Ascending aorta (tissue), 2 donors: ENCODE measurements around the gene ITM2C. TPM values are rescaled to one million over a fixed set of nuclear protein-coding genes. Genes with fewer than 3 reads are reported as not detected.

Experiments used
- DNase-seq, 2 donors: peaks; one replicate each; pipeline ENCODE4 v3.0.0-alpha.2; 2019; ENCODE audit warnings: low spot score in 2 of 2
- H3K27ac ChIP-seq, 2 donors: fragments of 200-600 bp; sonication (generic); one replicate each; pipeline ENCODE4 v1.5.1; 2016 to 2017; ENCODE audit warnings: mild to moderate bottlenecking in 1 of 2
- H3K27me3 ChIP-seq: fragments of 200-600 bp; sonication (generic); one replicate; pipeline ENCODE4 v1.5.1; 2017
- H3K36me3 ChIP-seq, 2 donors: fragments of 200-600 bp; sonication (generic); one replicate each; pipeline ENCODE4 v1.5.1; 2016
- H3K4me1 ChIP-seq, 2 donors: fragments of 200-600 bp; sonication (generic); one replicate each; pipeline ENCODE4 v1.5.1; 2016 to 2017; ENCODE audit warnings: mild to moderate bottlenecking in 1 of 2
- H3K4me3 ChIP-seq, 2 donors: fragments of 200-600 bp; sonication (generic); one replicate each; pipeline ENCODE4 v1.5.1; 2016 to 2017; ENCODE audit warnings: mild to moderate bottlenecking in 1 of 2
- H3K9me3 ChIP-seq, 2 donors: fragments of 200-600 bp; sonication (generic); one replicate each; pipeline ENCODE4 v1.5.1; 2016
- intact Hi-C: fragments of 100-400 bp; cut with DNase I; formaldehyde crosslinking; loops from one replicate; pipeline ENCODE4 v1.15.1; 2023
- total RNA-seq: library from RNA; depleted of rRNA; stranded (reverse); fragments of >200 nt; gene quantifications from one replicate; pipeline ENCODE4 v1.1.0, GENCODE V29; 2016
- TF ChIP-seq, protein P1 (sequence below), 3 experiments: fragments of 200-600 bp in 2 of 3; fragments of 450-650 bp in 1 of 3; sonication (generic) in 2 of 3; IDR thresholded peaks; one replicate each; pipeline ENCODE4 v1.5.1; 2016 to 2019; ENCODE audit warnings: antibody characterized with exemption in 3 of 3, mild to moderate bottlenecking in 1 of 3, moderate library complexity in 1 of 3

Gene ITM2C
- total RNA-seq, 1 donor from 2014 or later, result 84.9 TPM

DNA sequence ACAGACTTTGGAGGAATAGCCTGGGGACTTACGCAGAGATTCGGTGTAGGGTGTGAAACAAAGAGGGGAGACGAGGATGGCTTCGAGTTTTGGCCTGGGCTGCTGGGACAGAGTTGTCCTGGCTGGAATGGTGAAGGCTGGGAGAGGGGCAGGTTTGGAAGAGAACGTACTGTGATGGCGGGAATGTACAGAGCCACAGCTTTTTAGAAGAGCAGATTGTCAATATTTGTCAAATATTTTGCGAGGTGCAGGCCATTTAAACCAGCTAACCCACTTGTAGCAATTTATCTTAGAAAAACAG lies 14.4 kb upstream of the ITM2C start:
- TF ChIP-seq, protein P1, sequence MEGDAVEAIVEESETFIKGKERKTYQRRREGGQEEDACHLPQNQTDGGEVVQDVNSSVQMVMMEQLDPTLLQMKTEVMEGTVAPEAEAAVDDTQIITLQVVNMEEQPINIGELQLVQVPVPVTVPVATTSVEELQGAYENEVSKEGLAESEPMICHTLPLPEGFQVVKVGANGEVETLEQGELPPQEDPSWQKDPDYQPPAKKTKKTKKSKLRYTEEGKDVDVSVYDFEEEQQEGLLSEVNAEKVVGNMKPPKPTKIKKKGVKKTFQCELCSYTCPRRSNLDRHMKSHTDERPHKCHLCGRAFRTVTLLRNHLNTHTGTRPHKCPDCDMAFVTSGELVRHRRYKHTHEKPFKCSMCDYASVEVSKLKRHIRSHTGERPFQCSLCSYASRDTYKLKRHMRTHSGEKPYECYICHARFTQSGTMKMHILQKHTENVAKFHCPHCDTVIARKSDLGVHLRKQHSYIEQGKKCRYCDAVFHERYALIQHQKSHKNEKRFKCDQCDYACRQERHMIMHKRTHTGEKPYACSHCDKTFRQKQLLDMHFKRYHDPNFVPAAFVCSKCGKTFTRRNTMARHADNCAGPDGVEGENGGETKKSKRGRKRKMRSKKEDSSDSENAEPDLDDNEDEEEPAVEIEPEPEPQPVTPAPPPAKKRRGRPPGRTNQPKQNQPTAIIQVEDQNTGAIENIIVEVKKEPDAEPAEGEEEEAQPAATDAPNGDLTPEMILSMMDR (IDR thresholded peaks at IDR 0.05), result no peak
- Histone ChIP-seq H3K36me3 (no peaks in the 10 kb centered on the region), H3K9me3 (no peaks in the 10 kb centered on the region), H3K27me3 (peaks cover 7% of the 10 kb centered on the region), H3K27ac (no peak overlapping the region), H3K4me1 (no peaks in the 10 kb centered on the region), H3K4me3 (no peak overlapping the region)
- no peak for DNase-seq
- intact Hi-C loops, result no loop called here

DNA sequence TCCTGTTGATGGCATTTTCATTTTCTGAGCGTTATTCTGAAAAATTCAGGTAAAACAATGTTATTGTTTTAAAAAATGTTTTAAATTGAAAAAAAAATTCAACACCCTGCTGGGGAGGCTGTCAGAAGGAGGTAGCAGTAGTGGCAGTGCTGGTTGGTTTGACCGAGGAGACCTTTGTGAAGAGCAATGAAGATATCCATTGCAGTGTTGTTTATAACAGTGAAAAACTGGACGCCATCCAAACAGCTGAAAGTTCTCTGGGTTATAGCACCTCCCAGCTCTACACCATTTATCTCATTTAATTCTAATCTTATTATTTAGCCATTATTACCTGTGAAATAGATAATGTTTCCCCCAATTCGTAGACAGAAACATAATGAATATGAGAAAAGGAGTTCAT lies 12.6 kb upstream of the ITM2C start:
- intact Hi-C loops, result no loop called here
- TF ChIP-seq, protein P1 (IDR thresholded peaks at IDR 0.05), result no peak
- Histone ChIP-seq H3K4me1 (no peaks in the 10 kb centered on the region), H3K36me3 (no peaks in the 10 kb centered on the region), H3K4me3 (no peak overlapping the region), H3K27ac (no peak overlapping the region), H3K27me3 (peaks cover 7% of the 10 kb centered on the region), H3K9me3 (no peaks in the 10 kb centered on the region)
- no peak for DNase-seq

DNA sequence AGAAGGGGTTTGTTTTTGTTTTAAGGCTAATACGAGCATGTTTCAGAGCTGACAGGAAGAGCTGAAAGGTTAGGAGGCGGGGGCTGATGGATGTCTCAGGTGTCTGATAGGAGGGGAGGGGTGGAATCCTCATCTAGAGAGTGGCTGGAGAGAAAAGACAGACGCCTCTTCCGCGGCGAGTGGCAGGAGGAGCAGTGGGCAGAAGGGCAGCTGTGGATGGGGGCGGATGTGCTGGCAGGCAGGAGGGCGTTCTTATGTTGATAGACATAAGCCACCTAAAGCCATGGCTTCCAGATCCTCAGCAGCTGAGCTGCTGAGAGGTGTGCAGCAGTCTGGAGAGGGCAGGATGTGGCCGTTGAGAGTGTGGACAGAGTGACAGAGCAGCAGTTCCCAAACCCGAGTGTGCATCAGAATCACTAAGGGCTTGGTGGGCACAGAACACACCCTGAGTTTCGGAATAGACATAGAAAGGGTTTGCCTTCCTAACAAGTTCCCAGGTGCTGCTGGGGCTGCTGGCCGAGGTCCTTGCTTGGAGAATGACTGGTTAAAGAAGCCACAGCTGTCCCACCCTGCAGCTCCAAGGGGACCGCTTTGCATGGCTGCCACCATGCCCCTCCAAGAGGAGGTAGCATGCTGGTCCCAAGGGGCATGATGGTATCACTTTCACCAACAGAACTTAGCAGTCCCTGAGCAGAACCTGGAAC lies 3.0 kb upstream of the ITM2C start:
- no peak overlapping the region for H3K4me3 ChIP-seq
- intact Hi-C loops, result no loop called here

DNA sequence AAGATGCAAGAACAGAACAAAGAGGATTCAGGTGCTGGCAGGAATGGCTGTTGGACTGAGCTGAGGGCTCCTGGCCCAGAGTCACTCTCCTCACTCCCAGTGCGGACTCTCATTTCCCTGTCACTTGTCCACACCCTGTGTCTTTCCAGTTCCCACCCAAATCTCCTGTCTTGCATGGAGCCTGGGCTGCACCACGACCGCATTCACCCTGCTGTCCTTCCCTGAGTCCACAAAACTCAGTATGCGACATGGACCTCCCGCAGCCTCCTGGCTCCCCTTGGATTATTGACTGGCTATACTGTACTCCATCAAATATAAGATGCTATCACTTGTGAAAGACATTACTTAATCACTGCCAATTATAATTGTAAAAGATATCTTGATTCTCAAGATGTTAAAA lies 2.5 kb upstream of the ITM2C start:
- Histone ChIP-seq H3K27me3 (no peaks in the 10 kb centered on the region), H3K4me1 (peaks cover 3 to 11% of the 10 kb centered on the region in 2 donors), H3K4me3 (no peak overlapping the region), H3K9me3 (no peaks in the 10 kb centered on the region), H3K36me3 (no peaks in the 10 kb centered on the region), H3K27ac (no peak overlapping the region)
- TF ChIP-seq, protein P1 (IDR thresholded peaks at IDR 0.05), result no peak
- intact Hi-C loops, result no loop called here
- DNase-seq, result no peak

More for the DNA sequence above, 3.0 kb upstream of the ITM2C start:
- Histone ChIP-seq H3K36me3 (no peaks in the 10 kb centered on the region), H3K9me3 (no peaks in the 10 kb centered on the region), H3K27ac (no peak overlapping the region), H3K27me3 (no peaks in the 10 kb centered on the region), H3K4me1 (peaks cover 3 to 11% of the 10 kb centered on the region in 2 donors)
- DNase-seq, result no peak
- TF ChIP-seq, protein P1 (IDR thresholded peaks at IDR 0.05), result no peak

DNA sequence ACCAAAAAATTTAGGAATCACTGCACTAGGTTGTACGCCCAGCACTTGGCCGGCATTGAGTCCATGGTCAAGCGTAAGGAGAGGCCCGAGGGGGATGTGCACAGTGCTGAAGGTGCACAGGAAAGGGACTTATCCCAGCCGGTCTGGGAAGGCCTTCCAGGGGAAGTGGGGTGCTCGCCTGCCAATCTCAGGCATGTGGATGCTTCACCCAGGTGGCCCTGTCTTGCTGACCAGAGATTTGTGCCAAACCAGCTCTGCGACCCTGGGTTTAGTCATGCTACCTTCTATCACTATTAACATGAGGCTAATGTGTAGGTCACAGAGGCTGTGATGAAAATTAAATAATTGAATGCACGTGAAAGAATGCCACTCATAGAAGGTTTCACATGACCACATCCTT lies 1.7 kb upstream of the ITM2C start:
- Histone ChIP-seq H3K27ac (no peak overlapping the region), H3K36me3 (no peaks in the 10 kb centered on the region), H3K27me3 (no peaks in the 10 kb centered on the region), H3K4me3 (no peak overlapping the region), H3K9me3 (no peaks in the 10 kb centered on the region), H3K4me1 (peaks cover 3 to 11% of the 10 kb centered on the region in 2 donors)
- intact Hi-C loops, result no loop called here
- TF ChIP-seq, protein P1 (IDR thresholded peaks at IDR 0.05), result no peak
- DNase-seq, result no peak
